ENCODE data around the gene TMIGD2. TPM values are rescaled to one million over a fixed set of nuclear protein-coding genes. Genes with fewer than 3 reads are reported as not detected.
"Not testable (repeated sequence)": the region's sequence is repeated elsewhere in the genome, so short reads cannot be mapped to it uniquely, and the experiment has no call there.

The TMIGD2 gene
- total and polyA plus RNA-seq, 4 donors, result 0.16 to 0.94 (median 0.48) TPM

- no peak overlapping the region for H3K27ac ChIP-seq (ENCODE audit: low read depth in 1 of 2, low read length in 2 of 2)
- H3K36me3 ChIP-seq (ENCODE audit: control insufficient read depth in 4 of 4, insufficient read depth in 3 of 4, low read depth in 1 of 4, low read length in 3 of 4), result no peaks in the 10 kb centered on the region
- H3K27me3 ChIP-seq (ENCODE audit: control insufficient read depth in 4 of 4, insufficient read depth in 4 of 4, low read length in 3 of 4), result no peaks in the 10 kb centered on the region
- H3K4me3 ChIP-seq (ENCODE audit: low read depth in 1 of 3, low read length in 3 of 3), result no peak overlapping the region
- 63% methylated on average over 16 of the region's 16 CpGs for WGBS
- DNase-seq (ENCODE audit: low spot score), result no peak
- no peak overlapping the region for H3K9ac ChIP-seq (ENCODE audit: low read depth in 1 of 2, low read length in 2 of 2)
- TF ChIP-seq RXRA (IDR thresholded peaks at IDR 0.05) (no peak), CTCF (IDR thresholded peaks at IDR 0.05; ENCODE audit: low read depth, low read length, missing input control) (no peak), MAX (IDR thresholded peaks at IDR 0.05) (no peak), ATF3 (IDR thresholded peaks at IDR 0.05) (no peak), NR2F2 (IDR thresholded peaks at IDR 0.05) (no peak), REST (IDR thresholded peaks at IDR 0.05) (no peak), HNF4A (conservative IDR thresholded peaks at IDR 0.05) (no peak), FOXA2 (IDR thresholded peaks at IDR 0.05) (no peak), GABPA (IDR thresholded peaks at IDR 0.05 in 1 of 2, conservative IDR thresholded peaks at IDR 0.05 in 1 of 2) (no peak), SP1 (IDR thresholded peaks at IDR 0.05) (no peak)
- H3K9me3 ChIP-seq (ENCODE audit: control insufficient read depth in 4 of 4, low read length in 3 of 4), result no peaks in the 10 kb centered on the region
- peaks cover 7 to 14% (median 9%) of the 10 kb centered on the region in 4 donors for H3K4me1 ChIP-seq (ENCODE audit: control insufficient read depth in 4 of 4, insufficient read depth in 4 of 4, low read length in 3 of 4)
These were observed 24.9 kb downstream of the TMIGD2 start for GRCh38 chr19:4277191-4277696.

GRCh38 chr19:4274321-4274686 lies 27.9 kb downstream of the TMIGD2 start:
- H3K9ac ChIP-seq (ENCODE audit: low read depth in 1 of 2, low read length in 2 of 2); DNase-seq (ENCODE audit: low spot score); H3K36me3 ChIP-seq (ENCODE audit: control insufficient read depth in 4 of 4, insufficient read depth in 3 of 4, low read depth in 1 of 4, low read length in 3 of 4); H3K9me3 ChIP-seq (ENCODE audit: control insufficient read depth in 4 of 4, low read length in 3 of 4); H3K4me3 ChIP-seq (ENCODE audit: low read depth in 1 of 3, low read length in 3 of 3); H3K4me1 ChIP-seq (ENCODE audit: control insufficient read depth in 4 of 4, insufficient read depth in 4 of 4, low read length in 3 of 4); H3K27ac ChIP-seq (ENCODE audit: low read depth in 1 of 2, low read length in 2 of 2); H3K27me3 ChIP-seq (ENCODE audit: control insufficient read depth in 4 of 4, insufficient read depth in 4 of 4, low read length in 3 of 4): not testable (repeated sequence)
- WGBS, result 35% methylated on average over 6 of the region's 6 CpGs
- peak in 1 of 2 donors; percentile 10 for TF ChIP-seq RAD21 (IDR thresholded peaks at IDR 0.05)
- TF ChIP-seq RXRA (IDR thresholded peaks at IDR 0.05), result peak; percentile 28 to 37
- peak; percentile 27 to 41 for TF ChIP-seq HNF4A (conservative IDR thresholded peaks at IDR 0.05)

- no peak overlapping the region for H3K9ac ChIP-seq (ENCODE audit: low read depth in 1 of 2, low read length in 2 of 2)
- H3K27ac ChIP-seq (ENCODE audit: low read depth in 1 of 2, low read length in 2 of 2), result no peak overlapping the region
- H3K4me1 ChIP-seq (ENCODE audit: control insufficient read depth in 4 of 4, insufficient read depth in 4 of 4, low read length in 3 of 4), result peaks cover 3 to 15% (median 12%) of the 10 kb centered on the region in 4 donors
- no peaks in the 10 kb centered on the region for H3K27me3 ChIP-seq (ENCODE audit: control insufficient read depth in 4 of 4, insufficient read depth in 4 of 4, low read length in 3 of 4)
- DNase-seq (ENCODE audit: low spot score), result no peak
- H3K4me3 ChIP-seq (ENCODE audit: low read depth in 1 of 3, low read length in 3 of 3), result no peak overlapping the region
- H3K9me3 ChIP-seq (ENCODE audit: control insufficient read depth in 4 of 4, low read length in 3 of 4), result no peaks in the 10 kb centered on the region
- no peak for TF ChIP-seq TAF1 (conservative IDR thresholded peaks at IDR 0.05)
- no peak for TF ChIP-seq ZBTB33 (IDR thresholded peaks at IDR 0.05)
- TF ChIP-seq YY1 (IDR thresholded peaks at IDR 0.05), result no peak
- no peak for TF ChIP-seq RAD21 (IDR thresholded peaks at IDR 0.05)
- no peak for TF ChIP-seq GABPA (IDR thresholded peaks at IDR 0.05 in 1 of 2, conservative IDR thresholded peaks at IDR 0.05 in 1 of 2)
- TF ChIP-seq JUND (IDR thresholded peaks at IDR 0.05), result no peak
- no peak for TF ChIP-seq MAX (IDR thresholded peaks at IDR 0.05)
- no peak for TF ChIP-seq FOXA2 (IDR thresholded peaks at IDR 0.05)
- TF ChIP-seq HNF4G (IDR thresholded peaks at IDR 0.05), result no peak
- no peak for TF ChIP-seq SP1 (IDR thresholded peaks at IDR 0.05)
- H3K36me3 ChIP-seq (ENCODE audit: control insufficient read depth in 4 of 4, insufficient read depth in 3 of 4, low read depth in 1 of 4, low read length in 3 of 4), result peaks cover 0 to 4% (median under 1%) of the 10 kb centered on the region in 4 donors
- 85% methylated on average over 10 of the region's 10 CpGs for WGBS
These were observed 29.3 kb downstream of the TMIGD2 start for GRCh38 chr19:4272894-4273293.
